ENCODE measurements around the gene ZNF619. TPM values are rescaled to one million over a fixed set of nuclear protein-coding genes. Genes with fewer than 3 reads are reported as not detected.
"Not testable (repeated sequence)": the region's sequence is repeated elsewhere in the genome, so short reads cannot be mapped to it uniquely, and the experiment has no call there.

Gene ZNF619
- 5.6 TPM for total RNA-seq

DNA sequence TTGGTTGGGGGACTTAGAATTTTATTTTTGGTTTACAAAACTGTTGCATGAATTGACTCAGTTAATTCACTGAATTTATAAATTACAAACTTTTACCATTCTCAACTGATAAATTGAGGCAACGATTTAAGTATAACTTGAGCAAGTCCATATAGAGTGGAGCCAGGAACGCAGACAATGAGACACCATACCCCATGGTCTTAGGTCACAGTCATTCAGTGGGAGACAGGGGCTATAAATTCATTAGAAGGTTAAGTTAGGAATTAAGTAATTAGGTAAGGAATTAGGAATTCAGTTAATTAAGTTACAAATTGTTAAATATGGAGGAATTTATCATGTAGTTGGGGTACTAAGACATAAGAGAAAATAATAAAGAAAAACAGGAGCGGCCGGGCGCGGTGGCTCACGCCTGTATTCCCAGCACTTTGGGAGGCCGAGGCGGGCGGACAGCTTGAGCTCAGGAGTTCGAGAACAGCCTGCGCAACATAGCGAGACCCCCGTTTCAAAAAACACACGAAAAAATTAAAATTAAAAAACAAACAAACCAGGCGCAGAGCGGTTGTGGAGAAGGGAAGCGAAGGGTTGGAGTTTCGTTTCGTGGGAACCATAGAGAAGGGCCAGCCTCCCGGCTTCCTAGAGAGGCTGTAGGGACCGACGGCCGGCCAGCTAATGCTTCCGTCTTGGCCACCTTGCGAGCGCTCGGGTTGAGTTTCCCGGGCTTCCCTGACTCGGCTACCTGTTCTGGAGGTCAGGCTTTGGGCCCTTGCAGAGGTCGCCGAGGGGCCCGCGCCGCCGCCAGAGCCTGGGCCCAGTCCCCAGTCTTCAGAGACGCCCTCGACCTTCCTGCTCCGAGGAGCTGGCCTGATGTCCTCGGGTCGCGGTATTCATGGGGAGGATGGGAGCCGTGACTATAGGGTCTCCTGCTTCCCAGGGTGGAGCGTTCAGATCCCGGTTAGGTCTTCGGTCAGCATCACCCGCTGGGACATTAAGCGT lies at the start of gene ZNF619:
Gene ZNF619, plus strand, starts transcription at position 645 of the 993 bp plus-strand sequence. CDS start 858 bp downstream, outside the sequence.
- peak; percentile 25 for DNase-seq

DNA sequence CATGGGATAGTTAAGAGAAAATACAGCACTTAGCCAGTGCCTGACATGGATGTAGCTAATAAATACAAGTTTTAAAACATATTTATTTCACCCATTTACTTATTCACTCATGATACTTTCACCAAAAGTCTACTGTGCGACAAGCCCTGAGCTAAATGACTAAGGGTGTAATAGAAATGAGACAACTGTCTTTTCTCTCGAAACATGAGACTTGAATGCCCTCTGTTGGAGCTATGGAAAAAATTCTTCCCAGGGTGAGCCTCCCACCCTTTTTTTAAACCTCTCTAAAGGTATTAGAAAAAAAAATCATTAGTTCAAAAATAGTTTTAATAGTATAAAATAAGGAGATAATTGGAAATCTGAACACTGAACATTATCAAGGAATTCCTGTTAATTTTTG lies 44.1 kb upstream of the ZNF619 start:
- no peak for DNase-seq

DNA sequence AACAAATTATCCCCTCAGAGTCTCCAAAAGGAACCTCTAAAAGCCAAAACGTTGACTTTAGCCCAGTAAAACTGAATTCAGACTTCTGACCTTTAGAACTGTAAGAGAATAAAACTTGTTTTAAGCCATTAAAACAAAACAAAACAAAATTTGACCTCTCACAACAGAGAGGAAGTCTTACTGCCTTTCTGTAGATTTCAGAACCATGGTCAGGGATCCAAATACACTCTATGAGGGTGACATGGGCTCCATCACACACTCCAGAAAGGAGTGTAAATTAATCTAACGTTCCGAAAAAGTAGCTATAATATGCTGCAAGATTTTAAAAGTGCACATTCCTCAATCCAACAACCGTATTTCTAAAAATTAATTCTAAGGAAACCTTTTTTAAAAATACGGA lies 39.0 kb upstream of the ZNF619 start:
- DNase-seq, result no peak

DNA sequence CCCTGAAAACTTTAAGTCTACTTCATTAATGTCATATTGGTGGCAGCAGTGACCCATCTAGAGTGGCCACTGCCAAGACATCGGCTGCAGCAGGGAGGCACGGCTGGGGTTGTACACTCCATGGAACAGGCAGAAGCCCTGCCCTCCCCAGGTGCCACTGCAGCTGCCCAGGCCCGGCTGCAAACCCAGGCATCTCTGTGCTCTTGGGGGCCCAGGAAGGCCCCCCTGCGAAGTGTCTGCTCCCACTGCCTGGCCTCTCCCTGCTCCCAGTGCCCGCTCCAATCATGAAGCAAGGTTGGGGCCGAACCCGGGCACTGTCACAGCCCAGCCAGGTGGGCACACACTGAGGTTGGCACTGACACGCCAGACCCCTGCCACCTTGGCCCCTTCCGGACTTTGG lies 31.9 kb upstream of the ZNF619 start:
- no peak for DNase-seq

DNA sequence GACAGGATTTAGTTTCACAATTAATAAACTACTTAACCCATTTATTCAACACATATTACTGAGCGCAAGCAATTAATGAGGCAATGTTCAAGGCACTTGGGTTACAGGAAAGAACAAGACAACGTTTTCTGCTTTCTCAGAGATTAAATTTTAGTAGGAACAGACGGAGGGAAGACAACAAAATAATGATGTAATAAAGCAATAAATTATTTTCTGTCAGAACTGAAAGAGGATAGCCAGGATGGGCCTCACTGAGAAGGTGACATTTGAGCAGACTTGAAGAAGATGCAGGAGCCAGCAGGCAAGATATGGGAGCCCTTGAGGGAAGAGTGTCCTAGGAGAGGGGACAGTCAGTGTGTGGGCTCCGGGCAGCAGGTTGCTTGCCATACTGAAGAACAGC lies 31.0 kb upstream of the ZNF619 start:
- DNase-seq, result no peak

DNA sequence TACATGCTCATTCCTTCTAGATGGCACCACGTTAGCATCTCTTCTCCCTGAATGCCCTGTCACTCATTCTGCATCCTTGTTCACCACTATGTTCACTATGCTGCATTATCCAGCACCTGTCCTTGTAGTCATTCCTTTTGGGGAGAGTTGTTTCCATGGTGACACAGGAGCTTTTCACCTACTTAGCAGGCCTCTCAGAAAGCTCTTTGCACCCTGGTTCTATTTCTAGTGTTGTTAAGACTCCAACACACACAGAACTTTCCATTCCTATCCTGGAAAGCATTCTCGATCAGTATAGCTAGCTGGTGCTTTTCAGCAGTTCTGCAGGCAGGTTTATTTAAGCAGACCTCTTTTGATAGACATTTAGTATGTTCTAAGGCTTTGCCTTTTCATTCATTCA lies 26.5 kb upstream of the ZNF619 start:
- no peak for DNase-seq

DNA sequence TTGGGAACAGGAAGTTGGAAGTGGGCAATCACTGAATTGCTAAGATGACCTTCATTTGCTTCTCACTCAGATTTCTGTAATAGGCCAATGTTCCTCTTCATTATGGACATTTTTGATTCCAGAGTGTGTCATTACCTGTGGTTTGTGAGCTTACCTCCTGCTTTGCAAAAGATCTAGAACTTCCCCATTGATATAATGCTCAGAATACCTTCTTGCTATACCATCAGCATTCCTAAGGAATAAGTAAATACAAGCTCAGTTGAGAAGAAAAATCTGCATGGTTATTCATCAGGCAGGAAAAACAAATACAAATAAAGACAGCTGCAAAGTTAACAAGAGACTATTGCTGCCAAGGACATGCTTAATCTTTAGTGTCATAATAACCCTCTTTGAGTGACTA lies 25.4 kb upstream of the ZNF619 start:
- DNase-seq, result no peak

DNA sequence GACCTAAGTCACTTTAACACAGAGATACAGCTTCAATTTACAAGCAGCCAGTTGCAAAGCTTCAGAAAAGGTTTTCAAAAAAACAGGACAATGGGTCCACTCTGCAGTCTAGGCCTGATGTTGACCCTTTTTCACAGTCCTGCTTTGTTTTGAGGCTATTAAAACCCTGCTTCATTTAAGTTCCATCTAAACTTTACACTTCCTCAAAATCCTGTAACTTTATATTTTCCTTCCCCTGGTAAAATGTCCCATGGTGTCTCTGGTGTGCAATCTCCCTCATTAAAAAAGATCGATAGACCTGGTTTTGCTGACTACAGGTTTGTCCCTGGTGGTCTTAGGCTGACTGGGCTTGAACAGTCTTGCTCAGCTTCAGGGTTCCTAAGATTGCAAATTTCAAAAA lies 24.9 kb upstream of the ZNF619 start:
- DNase-seq, result no peak

DNA sequence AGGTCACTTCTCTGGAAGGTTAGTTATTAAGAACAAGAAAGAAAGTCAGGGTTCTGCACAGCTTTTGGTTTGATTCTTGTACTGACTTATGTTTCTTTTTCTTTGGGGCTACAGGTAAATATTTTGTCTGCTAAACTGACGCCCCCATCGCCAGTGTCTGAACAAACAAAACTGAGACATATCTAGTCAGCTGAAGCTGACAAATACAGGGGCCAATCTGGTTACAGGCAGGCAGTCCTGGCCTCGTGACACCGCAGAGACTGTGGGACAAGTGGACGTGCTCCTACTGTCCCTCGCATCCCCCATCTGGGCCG lies 24.4 kb upstream of the ZNF619 start:
- no peak for DNase-seq

DNA sequence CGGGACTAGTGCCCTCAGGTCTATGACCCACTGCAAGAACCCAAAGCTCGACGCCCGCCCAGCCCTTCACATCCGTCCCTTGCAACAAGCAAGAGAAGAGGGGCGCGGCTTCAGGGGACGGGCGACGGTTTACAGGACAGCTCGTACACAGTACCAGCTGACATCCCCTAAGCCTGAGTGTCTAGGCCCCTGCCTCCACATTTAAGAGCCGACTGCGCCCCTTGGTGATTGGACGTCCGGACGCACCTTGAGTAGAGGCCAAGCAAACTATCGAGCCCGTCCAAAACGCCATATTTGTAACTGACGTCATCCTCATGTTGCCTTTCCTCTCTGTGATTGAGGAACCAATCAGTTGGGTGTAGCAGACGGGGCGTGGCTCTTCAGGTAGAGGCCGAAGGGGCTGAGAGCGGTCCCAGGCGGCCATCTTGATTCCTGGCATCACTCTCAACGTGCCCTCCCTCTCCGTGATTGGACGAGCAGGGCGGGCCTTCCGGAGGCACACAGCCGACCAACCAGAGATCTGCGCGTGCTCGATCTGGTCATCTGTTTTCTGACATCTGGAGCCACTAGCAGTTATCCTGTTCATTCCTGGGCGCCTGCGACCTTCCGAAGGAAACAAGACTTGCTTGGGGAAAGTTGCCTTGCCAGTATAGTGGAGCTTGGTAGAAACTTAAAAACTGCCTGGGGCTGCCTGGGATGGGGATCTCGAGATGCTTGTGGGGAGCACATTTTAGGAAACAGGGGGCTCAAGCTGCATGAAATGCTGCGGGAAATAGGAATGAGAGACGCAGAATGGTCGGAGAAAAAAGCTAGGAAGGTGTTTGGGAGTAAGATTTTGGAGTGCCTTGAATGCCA lies 23.8 kb upstream of the ZNF619 start:
- peak; percentile 98 for DNase-seq

DNA sequence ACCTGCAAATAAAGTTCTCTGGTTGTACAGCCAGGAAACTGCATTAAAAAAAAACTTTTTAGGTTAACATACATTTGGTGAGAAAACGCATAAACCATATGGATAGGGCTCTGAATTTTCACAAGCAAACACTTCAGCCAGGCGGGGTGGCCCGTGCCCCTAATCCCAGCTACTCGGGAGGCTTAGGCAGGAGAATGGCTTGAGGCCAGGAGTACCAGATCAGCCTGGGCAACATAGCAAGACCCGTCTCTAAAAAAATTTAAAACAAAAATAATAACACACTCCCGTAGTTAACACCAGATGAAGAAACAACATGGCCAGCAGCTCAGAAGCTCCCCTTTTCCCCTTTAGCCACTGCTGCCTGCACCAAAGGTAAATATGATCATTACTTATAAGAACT lies 23.0 kb upstream of the ZNF619 start:
- DNase-seq, result no peak

DNA sequence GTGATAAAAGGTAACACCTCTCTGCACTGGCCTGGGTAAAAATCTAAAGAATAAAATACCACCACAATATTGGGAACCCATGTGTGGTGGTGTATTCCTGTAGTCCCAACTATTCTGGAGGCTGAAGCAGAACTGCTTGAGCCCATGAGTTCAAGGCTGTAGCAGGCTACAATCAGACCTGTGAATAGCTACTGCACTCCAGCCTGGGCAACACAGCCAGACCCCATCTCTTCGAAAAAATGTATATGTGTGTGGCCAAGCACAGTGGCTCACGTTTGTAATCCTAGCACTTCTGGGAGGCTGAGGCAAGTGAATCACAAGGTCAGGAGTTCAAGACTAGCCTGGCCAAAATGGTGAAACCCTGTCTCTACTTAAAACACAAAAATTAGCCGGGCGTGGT lies 21.6 kb upstream of the ZNF619 start:
- DNase-seq, result no peak

DNA sequence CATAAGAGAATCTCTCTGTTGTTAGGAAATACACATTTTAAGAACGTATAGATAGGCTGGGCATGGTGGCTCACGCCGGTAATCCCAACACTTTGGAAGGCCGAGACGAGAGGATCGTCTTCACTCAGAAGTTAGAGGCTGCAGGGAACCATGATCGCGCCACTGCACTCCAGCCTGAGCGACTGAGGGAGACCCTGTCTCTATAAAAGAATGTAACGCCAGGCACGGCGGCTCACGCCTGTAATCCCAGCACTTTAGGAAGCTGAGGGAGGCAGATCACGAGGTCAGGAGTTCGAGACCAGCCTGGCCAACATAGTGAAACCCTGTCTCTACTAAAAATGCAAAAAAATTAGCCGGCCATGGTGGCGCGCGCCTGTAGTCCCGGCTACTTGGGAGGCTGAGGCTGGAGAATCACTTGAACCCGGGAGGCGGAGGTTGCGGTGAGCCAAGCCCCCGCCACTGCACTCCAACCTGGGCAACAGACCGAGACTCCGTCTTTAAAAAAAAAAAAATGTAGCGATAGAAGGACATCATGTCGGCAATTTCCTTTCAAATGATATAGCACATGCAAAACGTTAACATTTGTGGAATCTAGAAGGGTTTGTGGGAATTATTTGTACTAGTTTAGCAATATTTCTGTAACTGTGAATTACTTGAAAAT lies 20.5 kb upstream of the ZNF619 start:
- no peak for DNase-seq

DNA sequence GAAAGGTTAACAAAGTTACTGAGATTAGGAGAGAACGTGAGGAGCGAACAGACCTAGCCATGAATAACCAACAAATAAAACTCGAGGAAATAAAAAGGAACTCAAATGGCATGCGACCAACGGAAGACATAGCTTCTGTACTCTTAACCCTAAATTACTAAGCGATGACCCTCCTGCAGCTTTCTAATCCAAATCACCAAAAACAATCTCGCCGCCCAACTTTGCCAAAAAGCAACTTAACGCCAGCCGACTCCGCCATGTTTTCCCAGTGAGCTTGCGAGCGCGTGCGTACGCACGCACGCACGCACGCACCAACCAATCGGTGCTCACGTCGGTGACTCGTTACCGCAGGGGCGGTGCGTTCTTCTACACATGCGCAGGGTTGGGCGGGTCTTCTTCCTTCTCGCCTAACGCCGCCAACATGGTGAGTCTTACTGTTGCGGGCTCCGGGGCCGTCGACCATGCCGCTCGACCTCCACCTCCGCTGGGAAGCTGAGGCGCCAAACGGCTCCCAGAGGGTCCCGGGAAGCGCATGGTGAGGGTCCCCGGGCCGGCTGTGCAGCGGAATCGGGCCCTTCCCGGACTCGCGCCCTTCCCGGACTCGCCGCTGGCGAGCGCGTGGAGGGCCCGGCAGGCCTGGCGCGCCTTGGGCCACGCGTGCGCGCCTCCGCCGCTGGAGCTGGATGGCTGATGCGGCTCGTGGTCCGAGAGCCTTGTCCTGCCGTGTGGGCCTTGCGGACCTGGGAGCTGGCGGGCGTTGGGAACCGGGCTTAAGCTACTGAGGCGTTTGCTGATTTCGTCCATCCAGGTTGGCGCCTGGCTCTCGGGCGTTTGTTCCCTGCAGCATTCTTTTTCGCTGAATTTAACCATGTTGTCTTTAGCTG lies 19.7 kb upstream of the ZNF619 start, which contains the start of gene RPL14:
Gene RPL14, plus strand, starts transcription at position 400 of the 884 bp plus-strand sequence. Its CDS starts 133 bp downstream, at position 533.
- DNase-seq, result peak; percentile 96

DNA sequence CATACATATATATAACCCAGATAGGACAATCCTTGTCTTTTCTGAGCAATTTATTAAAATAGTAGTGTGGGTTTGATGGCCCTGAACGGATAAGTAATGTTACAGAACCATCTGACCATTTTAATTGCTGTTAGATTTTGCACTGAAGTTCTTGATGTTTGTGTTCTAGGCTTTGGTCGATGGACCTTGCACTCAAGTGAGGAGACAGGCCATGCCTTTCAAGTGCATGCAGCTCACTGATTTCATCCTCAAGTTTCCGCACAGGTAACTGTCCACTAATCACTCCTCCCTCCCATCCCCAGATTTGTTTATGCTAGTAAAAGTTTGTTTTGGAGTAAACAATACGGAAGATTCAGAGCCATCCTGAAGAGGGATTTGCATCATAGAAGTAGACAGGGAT lies 18.4 kb upstream of the ZNF619 start:
- DNase-seq, result no peak

DNA sequence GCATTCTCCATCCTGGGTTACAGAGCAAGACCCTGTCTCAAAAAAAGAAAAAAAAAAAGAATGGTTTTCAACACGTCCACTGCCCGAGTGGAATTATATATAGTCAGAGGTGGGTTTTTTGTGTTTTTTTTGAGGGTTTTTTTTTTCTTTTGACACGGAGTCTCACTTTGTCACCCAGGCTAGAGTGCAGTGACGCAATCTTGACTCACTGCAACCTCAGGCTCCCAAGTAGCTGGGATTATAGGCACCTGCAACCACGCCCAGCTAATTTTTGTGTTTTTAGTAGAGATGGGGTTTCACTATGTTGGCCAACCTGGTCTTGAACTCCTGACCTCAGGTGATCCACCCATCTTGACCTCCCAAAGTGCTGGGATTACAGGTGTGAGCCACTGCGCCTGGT lies 16.4 kb upstream of the ZNF619 start:
- not testable (repeated sequence) for DNase-seq

DNA sequence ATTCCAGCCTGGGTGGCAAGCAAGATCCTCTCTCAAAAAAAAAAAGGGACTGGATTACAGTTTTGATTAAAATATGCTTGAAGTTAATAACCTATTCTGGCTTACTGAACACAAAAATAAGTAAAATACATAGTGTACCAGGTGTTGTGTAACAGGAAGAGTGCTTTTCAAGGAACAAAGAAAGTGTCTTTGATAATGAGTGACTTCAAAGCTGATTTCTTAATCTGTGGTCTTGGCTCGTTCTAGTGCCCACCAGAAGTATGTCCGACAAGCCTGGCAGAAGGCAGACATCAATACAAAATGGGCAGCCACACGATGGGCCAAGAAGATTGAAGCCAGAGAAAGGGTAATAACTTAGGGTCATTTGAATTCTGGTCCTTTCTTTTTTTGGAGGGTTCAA lies 15.8 kb upstream of the ZNF619 start:
- no peak for DNase-seq

DNA sequence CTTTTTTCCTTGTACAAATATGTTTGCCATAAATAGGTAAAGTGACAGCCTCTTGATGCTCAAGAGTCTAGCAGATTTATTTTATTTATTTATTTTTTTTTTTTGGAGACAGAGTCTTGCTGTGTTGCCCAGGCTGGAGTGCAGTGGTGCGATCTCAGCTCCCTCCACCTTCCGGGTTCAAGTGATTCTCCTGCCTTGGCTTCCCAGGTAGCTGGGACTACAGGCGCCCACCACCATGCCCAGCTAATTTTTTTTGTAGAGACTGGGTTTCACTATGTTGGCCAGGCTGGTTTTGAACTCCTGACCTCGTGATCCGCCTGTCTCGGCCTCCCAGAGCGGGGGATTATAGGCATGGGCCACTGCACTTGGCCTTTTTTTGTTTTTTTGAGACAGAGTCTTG lies 14.1 kb upstream of the ZNF619 start:
- not testable (repeated sequence) for DNase-seq

DNA sequence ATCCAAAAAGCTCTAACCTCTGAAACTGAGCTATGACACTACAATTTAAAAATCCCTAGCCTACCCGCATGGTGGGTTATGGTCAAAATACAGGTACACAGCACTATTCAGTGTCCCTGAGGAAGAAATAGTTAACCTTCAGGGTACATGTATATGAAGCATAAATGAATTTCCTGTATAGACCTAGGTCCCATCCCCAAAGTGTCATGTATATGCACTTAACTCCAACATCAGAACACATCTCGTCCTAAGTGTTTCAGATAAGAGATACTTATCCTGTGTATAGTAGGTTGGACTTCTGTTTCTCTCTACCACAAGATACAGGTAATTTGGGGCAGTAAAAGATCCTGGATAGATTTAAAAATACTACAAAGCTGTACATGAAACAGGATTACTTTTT lies 13.3 kb upstream of the ZNF619 start:
- no peak for DNase-seq

DNA sequence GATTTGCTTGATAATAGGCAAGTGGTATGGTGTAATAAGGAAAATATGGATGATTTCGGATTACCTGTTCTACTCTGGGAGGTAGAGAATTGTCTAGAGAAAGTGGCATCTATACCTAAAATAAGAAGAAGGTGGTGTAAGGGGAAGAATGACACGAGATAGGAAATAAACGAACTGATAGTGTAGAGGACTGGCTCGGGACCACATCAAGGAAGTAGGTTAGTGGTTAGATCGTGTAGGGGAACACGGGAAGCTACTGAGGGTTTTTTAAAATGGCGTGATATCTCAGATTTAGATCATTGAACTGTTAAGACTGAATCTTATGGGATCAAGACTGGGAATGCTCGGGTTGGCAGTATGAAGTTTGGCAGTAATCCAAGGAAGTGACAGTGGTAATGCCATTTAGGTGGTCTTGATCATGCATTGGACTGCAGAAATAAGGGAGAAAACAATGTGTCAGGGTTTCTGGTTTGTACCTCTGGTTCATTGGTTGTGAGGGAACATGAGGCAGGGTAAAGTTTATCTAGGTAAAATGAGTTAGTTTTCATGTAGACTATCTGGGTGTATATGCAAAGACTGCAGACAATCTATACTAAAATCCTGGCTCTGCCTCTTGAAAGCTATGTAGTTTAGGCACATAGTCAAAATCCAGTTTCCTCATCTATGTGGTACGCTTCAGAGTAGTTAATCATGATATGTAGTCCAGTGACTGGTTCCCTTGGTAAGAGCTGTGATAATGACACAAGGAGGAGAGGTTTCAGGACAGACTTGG lies 12.4 kb upstream of the ZNF619 start:
- DNase-seq, result no peak

DNA sequence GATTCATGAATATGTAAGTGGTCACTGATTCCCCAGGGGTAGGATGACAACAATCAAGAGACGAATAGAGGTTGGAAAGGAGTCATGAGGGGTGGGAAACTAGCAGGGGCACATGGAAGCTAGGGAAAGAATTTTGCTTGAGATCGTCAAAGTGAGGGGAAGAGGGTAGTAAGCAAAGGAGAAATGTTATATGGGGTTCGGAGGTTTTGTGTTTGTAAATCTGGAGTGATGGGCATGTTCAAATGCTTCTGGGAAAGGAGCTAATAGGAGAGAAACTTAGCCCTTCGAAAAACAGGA lies 11.9 kb upstream of the ZNF619 start:
- DNase-seq, result no peak
